Measurements from ENCODE around the gene RAB44. TPM values are rescaled to one million over a fixed set of nuclear protein-coding genes. Genes with fewer than 3 reads are reported as not detected.

RAB44 gene
- total RNA-seq, 1 experiment from 2014 or later, result not detected

DNA sequence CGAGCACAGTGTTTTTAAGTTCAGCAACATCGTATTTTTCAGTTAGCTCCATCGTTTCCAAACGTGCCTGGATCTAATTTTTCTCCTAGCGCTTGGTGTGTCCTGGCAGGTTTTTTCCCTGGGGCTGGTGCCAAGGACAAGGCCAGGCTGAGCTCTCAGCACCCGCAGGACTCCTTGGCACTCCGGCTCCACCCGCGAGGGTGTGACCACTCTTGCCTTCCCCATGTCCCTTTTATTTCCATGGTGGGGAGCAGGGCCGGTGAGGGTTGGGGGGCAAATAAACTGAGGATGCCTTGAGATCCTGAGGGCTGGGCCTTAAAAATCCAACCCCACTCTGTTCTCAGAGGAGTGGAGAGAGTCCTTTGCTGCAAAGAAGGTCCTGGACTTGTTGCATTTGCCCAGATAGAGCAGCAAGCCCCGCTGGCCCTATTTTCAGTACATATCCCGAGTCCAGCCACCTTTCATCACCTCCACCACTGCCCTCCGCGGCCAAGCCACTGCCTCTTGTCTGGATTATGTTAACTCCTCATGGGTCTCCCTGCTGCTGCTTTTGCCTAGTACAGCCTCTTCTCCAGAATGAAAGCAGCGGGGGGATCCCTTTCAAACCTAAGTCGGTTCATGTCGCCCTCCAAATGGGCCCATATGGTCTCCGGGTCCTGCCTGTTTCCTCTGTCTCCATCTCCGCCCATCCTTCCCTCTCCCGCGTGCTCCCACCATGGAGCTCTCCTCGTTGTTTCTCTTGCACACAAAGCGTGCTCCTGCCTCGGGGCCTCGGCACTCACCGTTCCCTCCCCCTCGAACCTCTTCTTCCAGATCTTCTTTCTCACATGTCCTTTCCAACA is 4.5 kb upstream of the RAB44 start:
- in situ Hi-C loops (cut with HindIII; ENCODE audit: low pct_unique_long_range_greater_than_20kb, low sequenced_read_pairs) (no loop called here), intact Hi-C loops (cut with micrococcal nuclease; ENCODE audit: unreplicated experiment) (no loop called here)
- no TSS peak for BruUV-seq (replicated peaks)
- no peak for DNase-seq (ENCODE audit: low read depth, low spot score)
- ChIA-PET POLR2A (interaction anchor here (0.5 kb wide), 1 partner anchor 36 kb away, joined by 3 read pairs; no protein-coding TSS in a partner anchor), CTCF (no interaction called here)
- H3K4me1 ChIP-seq (ENCODE audit: control insufficient read depth, insufficient read depth, low read length), result no peaks in the 10 kb centered on the region
- no peaks in the 10 kb centered on the region for H3K27me3 ChIP-seq (ENCODE audit: control insufficient read depth, insufficient read depth, low read length)
- H3K36me3 ChIP-seq (ENCODE audit: control insufficient read depth, insufficient read depth, low read length), result no peaks in the 10 kb centered on the region
- no peak overlapping the region for H3K4me3 ChIP-seq (ENCODE audit: low read depth in 2 of 2, low read length in 2 of 2)
- H3K27ac ChIP-seq (ENCODE audit: low read length), result no peak overlapping the region
- ATAC-seq, result no peak
- H3K9me3 ChIP-seq (ENCODE audit: control insufficient read depth, insufficient read depth, low read depth, low read length), result no peaks in the 10 kb centered on the region
- TF ChIP-seq SIN3A (IDR thresholded peaks at IDR 0.05; ENCODE audit: borderline replicate concordance, insufficient read depth, low read depth, low read length) (no peak), TCF7L2 (IDR thresholded peaks at IDR 0.05; ENCODE audit: low read depth, low read length) (no peak), POLR2AphosphoS5 (IDR thresholded peaks at IDR 0.05; ENCODE audit: low read depth, low read length) (no peak)
- TF ChIP-seq, protein P1, sequence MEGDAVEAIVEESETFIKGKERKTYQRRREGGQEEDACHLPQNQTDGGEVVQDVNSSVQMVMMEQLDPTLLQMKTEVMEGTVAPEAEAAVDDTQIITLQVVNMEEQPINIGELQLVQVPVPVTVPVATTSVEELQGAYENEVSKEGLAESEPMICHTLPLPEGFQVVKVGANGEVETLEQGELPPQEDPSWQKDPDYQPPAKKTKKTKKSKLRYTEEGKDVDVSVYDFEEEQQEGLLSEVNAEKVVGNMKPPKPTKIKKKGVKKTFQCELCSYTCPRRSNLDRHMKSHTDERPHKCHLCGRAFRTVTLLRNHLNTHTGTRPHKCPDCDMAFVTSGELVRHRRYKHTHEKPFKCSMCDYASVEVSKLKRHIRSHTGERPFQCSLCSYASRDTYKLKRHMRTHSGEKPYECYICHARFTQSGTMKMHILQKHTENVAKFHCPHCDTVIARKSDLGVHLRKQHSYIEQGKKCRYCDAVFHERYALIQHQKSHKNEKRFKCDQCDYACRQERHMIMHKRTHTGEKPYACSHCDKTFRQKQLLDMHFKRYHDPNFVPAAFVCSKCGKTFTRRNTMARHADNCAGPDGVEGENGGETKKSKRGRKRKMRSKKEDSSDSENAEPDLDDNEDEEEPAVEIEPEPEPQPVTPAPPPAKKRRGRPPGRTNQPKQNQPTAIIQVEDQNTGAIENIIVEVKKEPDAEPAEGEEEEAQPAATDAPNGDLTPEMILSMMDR (IDR thresholded peaks at IDR 0.05), result no peak
- TF ChIP-seq, protein P2, sequence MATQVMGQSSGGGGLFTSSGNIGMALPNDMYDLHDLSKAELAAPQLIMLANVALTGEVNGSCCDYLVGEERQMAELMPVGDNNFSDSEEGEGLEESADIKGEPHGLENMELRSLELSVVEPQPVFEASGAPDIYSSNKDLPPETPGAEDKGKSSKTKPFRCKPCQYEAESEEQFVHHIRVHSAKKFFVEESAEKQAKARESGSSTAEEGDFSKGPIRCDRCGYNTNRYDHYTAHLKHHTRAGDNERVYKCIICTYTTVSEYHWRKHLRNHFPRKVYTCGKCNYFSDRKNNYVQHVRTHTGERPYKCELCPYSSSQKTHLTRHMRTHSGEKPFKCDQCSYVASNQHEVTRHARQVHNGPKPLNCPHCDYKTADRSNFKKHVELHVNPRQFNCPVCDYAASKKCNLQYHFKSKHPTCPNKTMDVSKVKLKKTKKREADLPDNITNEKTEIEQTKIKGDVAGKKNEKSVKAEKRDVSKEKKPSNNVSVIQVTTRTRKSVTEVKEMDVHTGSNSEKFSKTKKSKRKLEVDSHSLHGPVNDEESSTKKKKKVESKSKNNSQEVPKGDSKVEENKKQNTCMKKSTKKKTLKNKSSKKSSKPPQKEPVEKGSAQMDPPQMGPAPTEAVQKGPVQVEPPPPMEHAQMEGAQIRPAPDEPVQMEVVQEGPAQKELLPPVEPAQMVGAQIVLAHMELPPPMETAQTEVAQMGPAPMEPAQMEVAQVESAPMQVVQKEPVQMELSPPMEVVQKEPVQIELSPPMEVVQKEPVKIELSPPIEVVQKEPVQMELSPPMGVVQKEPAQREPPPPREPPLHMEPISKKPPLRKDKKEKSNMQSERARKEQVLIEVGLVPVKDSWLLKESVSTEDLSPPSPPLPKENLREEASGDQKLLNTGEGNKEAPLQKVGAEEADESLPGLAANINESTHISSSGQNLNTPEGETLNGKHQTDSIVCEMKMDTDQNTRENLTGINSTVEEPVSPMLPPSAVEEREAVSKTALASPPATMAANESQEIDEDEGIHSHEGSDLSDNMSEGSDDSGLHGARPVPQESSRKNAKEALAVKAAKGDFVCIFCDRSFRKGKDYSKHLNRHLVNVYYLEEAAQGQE (IDR thresholded peaks at IDR 0.05; ENCODE audit: insufficient read depth in 1 of 2, low read depth in 2 of 2, low read length in 1 of 2), result no peak

DNA sequence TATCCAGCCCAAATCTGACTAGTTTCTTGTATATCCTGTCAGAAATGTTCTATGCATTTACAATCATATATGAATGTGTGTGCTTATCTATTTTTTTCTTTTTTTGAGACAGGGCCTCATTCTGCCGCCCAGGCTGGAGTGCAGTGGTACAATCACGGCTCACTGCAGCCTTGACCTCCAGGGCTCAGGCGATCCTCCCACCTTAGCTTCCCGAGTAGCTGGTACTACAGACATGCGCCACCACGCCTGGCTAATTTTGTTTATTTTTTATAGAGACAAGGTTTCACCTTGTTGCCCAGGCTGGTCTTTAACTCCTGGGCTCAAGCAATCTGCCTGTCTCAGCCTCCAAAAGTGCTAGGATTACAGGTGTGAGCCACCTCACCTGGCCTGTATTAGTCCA is 3.0 kb upstream of the RAB44 start:
- no peak for TF ChIP-seq POLR2AphosphoS5 (IDR thresholded peaks at IDR 0.05; ENCODE audit: low read depth, low read length)
- no peak for TF ChIP-seq SIN3A (IDR thresholded peaks at IDR 0.05; ENCODE audit: borderline replicate concordance, insufficient read depth, low read depth, low read length)
- TF ChIP-seq TCF7L2 (IDR thresholded peaks at IDR 0.05; ENCODE audit: low read depth, low read length), result no peak
- TF ChIP-seq, protein P2 (IDR thresholded peaks at IDR 0.05; ENCODE audit: insufficient read depth in 1 of 2, low read depth in 2 of 2, low read length in 1 of 2), result no peak
- TF ChIP-seq, protein P1 (IDR thresholded peaks at IDR 0.05), result no peak
- DNase-seq (ENCODE audit: low read depth, low spot score) (no peak), ATAC-seq (no peak)
- no peaks in the 10 kb centered on the region for H3K27me3 ChIP-seq (ENCODE audit: control insufficient read depth, insufficient read depth, low read length)
- H3K4me3 ChIP-seq (ENCODE audit: low read depth in 2 of 2, low read length in 2 of 2), result no peak overlapping the region
- CTCF ChIA-PET, result no interaction called here
- POLR2A ChIA-PET, result no interaction called here
- H3K4me1 ChIP-seq (ENCODE audit: control insufficient read depth, insufficient read depth, low read length), result no peaks in the 10 kb centered on the region
- no peak overlapping the region for H3K27ac ChIP-seq (ENCODE audit: low read length)
- BruUV-seq (replicated peaks), result no TSS peak
- intact Hi-C loops (cut with micrococcal nuclease; ENCODE audit: unreplicated experiment) (no loop called here), in situ Hi-C loops (cut with HindIII; ENCODE audit: low pct_unique_long_range_greater_than_20kb, low sequenced_read_pairs) (no loop called here)
- H3K9me3 ChIP-seq (ENCODE audit: control insufficient read depth, insufficient read depth, low read depth, low read length), result no peaks in the 10 kb centered on the region
- H3K36me3 ChIP-seq (ENCODE audit: control insufficient read depth, insufficient read depth, low read length), result no peaks in the 10 kb centered on the region
